GM18867 (cell line): ENCODE data around the gene CPAMD8.
"Not testable (repeated sequence)": the region's sequence is repeated elsewhere in the genome, so short reads cannot be mapped to it uniquely, and the experiment has no call there.

Experiments used
- ATAC-seq: cut with Tn5 transposase; IDR thresholded peaks from one replicate; pipeline ENCODE4 v1.9.1; 2021; ENCODE audit warnings: mild to moderate bottlenecking, moderate library complexity; ENCODE audit not compliant: unreplicated experiment

CPAMD8 gene

GRCh38 chr19:16951529-16951928 is 75.1 kb downstream of the CPAMD8 start:
- no peak for ATAC-seq

DNA sequence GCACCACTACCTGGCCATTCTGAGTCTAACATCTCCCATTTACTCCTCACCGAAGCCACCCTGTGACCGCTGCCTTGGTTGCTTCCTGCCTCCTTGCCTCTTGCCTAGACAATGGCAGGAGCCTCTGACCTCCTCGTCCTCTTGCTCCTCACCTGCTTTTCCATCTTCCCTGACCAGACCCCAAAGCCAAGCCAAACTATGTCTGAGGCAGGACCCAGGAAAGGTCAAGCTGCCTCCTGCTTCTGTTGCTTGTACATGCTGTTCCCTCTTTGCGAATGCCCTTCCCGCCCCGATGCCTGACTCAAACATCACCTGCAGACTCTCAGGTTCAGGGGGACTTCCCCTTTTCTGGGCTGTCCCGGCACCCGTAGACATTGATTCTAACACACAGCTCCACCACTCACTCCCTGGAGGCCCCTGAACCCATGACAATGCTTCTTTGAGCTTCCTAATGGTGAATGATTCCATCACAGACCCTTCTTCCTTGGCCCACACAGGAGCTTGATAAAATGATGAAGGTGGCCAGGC is 77.0 kb downstream of the CPAMD8 start:
- ATAC-seq: no peak

- no peak for ATAC-seq
These were observed 79.4 kb downstream of the CPAMD8 start for GRCh38 chr19:16946951-16947940.

DNA sequence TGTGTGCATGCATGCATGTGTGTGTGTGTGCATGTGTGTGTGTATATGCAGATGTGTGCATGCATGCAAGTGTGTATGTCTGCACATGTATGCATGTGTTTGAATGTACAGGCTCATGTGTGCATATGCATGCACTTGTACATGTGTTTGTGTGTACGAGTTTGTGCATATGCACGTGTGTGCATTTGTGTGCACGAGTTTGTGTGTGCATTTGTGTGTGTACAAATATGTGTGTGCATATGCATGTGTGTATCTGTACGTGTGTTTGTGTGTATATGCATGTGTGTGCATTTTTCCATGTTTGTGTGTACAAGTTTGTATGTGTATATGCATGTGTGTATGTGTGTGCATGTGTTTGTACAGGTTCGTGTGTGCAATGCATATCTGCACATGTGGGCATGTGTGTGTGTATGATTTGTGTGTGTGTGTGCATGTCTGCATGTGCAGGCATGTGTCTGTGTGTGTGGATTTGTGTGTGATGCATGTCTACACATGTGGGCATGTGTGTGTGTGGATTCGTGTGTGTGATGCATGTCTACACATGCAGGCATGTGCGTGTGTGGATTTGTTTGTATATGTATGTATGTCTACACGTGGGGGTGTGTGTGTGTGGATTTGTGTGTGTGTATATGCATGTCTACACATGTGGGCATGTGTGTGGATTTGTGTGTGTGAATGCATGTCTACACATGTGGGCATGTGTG is 80.7 kb downstream of the CPAMD8 start:
- ATAC-seq: no peak

DNA sequence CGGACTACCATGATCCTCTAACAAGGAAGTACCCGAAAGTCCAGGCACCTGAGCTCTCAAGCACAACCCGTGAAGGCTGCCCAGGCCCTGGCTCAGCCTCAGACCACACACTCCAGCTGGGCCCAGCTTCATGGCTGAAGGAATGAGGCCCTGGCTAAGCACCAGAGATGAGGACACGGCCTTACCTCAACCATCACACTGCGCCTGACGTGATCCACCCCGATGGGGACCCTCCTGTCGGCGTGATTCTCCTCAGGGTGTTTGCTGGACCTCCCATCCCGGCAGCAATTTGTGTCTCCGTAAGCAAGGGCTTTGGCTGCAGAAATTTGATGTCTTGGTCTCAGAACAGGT is 81.3 kb downstream of the CPAMD8 start:
- no peak for ATAC-seq

- no peak for ATAC-seq
These were observed 81.8 kb downstream of the CPAMD8 start for GRCh38 chr19:16944626-16945363.

- no peak for ATAC-seq
These were observed 82.5 kb downstream of the CPAMD8 start for GRCh38 chr19:16943942-16944625.

DNA sequence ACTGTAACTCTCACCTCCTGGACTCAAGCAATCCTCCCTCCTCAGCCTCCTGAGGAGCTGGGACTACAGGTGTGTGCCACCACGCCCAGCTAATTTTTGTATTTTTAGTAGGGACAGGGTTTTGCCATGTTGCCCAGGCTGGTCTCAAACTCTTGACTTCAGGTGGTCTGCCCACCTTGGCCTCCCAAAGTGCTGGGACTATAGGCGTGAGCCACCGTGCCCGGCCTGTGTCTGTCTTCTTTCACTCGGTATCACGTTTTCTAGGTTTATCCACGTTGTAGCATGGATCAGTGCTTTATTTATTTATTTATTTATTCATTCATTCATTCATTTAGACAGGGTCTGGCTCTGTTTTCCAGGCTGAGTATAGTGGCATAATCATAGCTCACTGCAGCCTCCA is 83.5 kb downstream of the CPAMD8 start:
- not testable (repeated sequence) for ATAC-seq

DNA sequence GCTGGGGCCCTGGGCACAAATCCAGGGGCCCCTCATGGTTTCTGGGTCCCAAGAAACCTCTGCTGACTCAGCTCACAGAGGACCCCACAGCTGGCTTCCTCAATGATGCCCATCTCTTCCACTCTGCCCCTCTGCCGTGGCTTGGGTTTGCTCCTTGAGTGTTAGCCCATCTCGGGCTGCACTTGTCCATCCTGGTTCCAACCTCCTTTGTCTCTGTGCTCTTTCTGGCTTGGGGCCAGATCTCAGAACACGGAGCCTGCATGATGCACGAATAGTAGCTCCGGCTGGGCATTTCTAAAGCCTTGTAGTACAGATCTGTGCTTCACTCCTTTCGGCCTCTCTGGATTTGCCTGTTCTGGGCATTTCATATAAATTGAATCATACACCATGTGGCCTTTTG is 84.0 kb downstream of the CPAMD8 start:
- ATAC-seq: no peak

DNA sequence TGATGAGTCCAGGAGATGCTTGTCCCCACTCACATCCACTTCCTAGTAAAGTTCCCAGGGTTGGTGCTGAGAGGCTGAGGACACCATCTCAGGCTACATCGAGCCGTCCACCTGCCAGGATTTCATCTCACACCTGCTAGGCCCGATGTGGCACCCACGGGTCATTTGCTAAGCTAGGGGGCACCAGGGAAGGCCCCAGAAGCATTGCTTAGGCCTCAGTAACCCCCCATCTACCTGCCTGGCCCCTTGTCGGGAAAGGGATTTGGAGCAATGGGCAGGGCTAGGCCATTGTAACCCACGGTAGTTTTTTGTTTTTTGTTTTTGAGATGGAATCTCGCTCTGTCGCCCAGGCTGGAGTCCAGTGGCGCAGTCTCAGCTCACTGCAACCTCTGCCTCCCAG is 86.0 kb downstream of the CPAMD8 start:
- ATAC-seq: no peak

GRCh38 chr19:16940063-16940462 is 86.5 kb downstream of the CPAMD8 start:
- ATAC-seq: not testable (repeated sequence)

DNA sequence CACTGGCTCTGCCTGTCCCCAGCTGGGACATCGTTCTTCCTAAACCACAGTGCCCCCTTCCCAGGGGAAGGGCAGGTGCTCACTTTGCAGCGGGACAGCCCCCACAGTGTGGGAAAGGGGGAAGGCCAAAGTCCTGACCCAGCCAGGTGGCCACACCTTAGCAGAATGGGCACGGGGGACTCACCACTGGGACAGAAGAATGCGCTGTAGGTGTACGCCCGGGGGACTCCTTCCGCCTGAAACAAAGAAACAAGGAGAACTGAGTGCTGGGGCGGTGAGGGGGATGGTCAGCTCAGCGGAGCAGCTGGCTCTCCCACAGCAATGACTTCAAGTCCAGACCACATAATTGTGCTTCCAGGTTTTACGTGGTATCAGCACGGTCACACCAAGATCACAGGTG is 88.4 kb downstream of the CPAMD8 start:
- no peak for ATAC-seq

GRCh38 chr19:16937796-16938195 is 88.8 kb downstream of the CPAMD8 start:
- not testable (repeated sequence) for ATAC-seq

GRCh38 chr19:16936901-16937300 is 89.7 kb downstream of the CPAMD8 start:
- ATAC-seq: no peak

DNA sequence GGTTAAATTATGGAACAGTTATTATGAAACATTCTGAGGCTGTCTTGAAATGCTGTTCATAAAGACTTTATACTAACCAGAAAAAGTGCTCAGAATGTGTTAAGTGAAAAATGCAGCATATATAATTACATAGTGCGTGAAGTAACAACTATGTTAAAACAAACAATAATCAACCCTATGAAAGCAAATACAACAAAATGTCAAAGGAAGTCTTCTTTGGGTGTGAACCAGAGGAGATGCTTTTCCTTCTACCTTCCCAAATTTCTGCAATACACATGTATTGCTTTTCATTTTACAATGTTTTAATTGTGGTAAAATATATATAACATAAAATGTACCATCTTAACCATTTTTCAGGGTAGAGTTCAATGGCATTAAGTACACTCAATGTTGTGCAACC is 92.1 kb downstream of the CPAMD8 start:
- no peak for ATAC-seq

DNA sequence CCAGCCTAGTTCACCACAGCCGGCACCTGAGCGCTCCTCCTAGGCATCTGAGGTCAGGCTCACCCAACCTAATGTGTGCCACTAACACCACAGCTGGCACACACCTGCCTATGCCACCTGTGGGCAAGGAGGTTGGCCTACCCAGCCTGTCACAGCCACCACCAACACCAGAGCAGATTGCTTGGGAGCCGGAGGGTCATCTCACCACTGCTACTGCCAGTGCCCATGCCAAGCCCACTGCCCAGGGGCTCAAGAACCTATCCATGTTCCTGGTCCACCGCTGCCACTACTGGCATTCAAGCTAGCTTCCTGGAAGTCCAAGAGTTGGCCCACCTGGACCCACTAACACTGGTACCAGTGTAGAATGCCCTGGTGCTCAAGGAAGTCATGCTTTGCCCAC is 95.3 kb downstream of the CPAMD8 start:
- no peak for ATAC-seq

GRCh38 chr19:16930753-16931152 is 95.9 kb downstream of the CPAMD8 start:
- ATAC-seq: no peak

GRCh38 chr19:16928916-16929315 is 97.7 kb downstream of the CPAMD8 start:
- ATAC-seq: no peak

DNA sequence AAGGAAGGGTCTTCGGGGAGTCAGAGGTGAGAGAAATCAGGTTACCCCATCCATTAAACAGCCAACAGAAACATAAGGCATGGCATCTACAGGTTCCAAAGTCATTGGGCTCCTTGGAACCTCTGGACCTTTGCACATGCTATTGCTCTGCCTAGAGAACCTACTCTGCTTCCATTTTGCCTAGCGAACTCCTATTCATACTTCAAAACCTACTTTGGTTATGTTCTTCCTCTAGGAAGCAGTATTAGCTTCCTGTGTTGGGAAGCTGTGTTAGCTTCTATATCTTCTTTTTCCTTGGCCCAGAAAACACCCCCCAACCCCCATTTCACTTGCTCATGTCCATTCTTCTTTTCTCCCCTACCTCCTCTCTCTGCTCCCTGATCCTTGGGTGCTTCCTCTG is 98.3 kb downstream of the CPAMD8 start:
- no peak for ATAC-seq

- no peak for ATAC-seq
These were observed 98.7 kb downstream of the CPAMD8 start for GRCh38 chr19:16927883-16928282.

DNA sequence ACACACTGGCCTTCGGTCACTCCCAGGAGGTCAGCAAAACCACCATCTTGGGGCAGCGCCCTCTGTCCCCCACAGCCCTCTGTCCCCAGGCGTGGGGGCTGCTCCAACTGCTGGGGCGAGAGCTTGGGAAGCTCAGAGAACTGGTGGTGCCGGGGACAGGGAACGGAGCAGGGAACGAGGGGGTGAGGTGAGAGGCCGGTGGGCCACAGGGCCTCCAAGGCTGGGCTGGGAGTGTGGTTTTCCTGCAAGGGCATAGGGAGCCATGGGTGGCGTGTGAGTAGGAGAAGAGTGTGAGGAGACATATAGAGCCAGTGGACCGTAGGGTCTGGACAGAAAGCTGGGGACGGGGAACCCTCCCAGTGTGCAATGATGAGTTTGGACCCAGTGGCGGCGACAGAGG is 103.7 kb downstream of the CPAMD8 start:
- no peak for ATAC-seq
